ENCODE results near the gene AGBL4.

Gene AGBL4

GRCh38 chr1:48823168-48823567 is 1200.6 kb downstream of the AGBL4 start:
- no peak for DNase-seq (ENCODE audit: low spot score)

GRCh38 chr1:48820491-48820890 is 1203.3 kb downstream of the AGBL4 start:
- DNase-seq (ENCODE audit: low spot score): no peak

GRCh38 chr1:48817505-48818114 is 1206.1 kb downstream of the AGBL4 start:
- peak; percentile 76 for DNase-seq (ENCODE audit: low spot score)

- no peak for DNase-seq (ENCODE audit: low spot score)
These were observed 1213.0 kb downstream of the AGBL4 start for GRCh38 chr1:48810740-48811139.

- no peak for DNase-seq (ENCODE audit: low spot score)
These were observed 1215.3 kb downstream of the AGBL4 start for GRCh38 chr1:48808496-48808895.

GRCh38 chr1:48807554-48808260 is 1216.0 kb downstream of the AGBL4 start:
- no peak for DNase-seq (ENCODE audit: low spot score)

GRCh38 chr1:48803474-48803873 is 1220.3 kb downstream of the AGBL4 start:
- no peak for DNase-seq (ENCODE audit: low spot score)

- no peak for DNase-seq (ENCODE audit: low spot score)
These were observed 1228.9 kb downstream of the AGBL4 start for GRCh38 chr1:48794816-48795215.

- DNase-seq (ENCODE audit: low spot score): no peak
These were observed 1229.9 kb downstream of the AGBL4 start for GRCh38 chr1:48793863-48794262.

- no peak for DNase-seq (ENCODE audit: low spot score)
These were observed 1230.8 kb downstream of the AGBL4 start for GRCh38 chr1:48792961-48793360.

GRCh38 chr1:48790397-48790796 is 1233.4 kb downstream of the AGBL4 start:
- DNase-seq (ENCODE audit: low spot score): no peak

- no peak for DNase-seq (ENCODE audit: low spot score)
These were observed 1233.9 kb downstream of the AGBL4 start for GRCh38 chr1:48789903-48790302.

- no peak for DNase-seq (ENCODE audit: low spot score)
These were observed 1237.9 kb downstream of the AGBL4 start for GRCh38 chr1:48785869-48786268.

GRCh38 chr1:48784301-48784700 is 1239.5 kb downstream of the AGBL4 start:
- no peak for DNase-seq (ENCODE audit: low spot score)

- no peak for DNase-seq (ENCODE audit: low spot score)
These were observed 1246.4 kb downstream of the AGBL4 start for GRCh38 chr1:48777219-48777895.

- DNase-seq (ENCODE audit: low spot score): peak; percentile 63
These were observed 1247.1 kb downstream of the AGBL4 start, which contains the start of gene BEND5 for GRCh38 chr1:48776393-48777218. BEND5 (minus strand) TSS chr1:48776891; CDS start chr1:48776831, 60 bp downstream.

- no peak for DNase-seq (ENCODE audit: low spot score)
These were observed 1247.8 kb downstream of the AGBL4 start for GRCh38 chr1:48775831-48776392.

- DNase-seq (ENCODE audit: low spot score): no peak
These were observed 1250.6 kb downstream of the AGBL4 start for GRCh38 chr1:48773133-48773532.

- no peak for DNase-seq (ENCODE audit: low spot score)
These were observed 1251.5 kb downstream of the AGBL4 start for GRCh38 chr1:48772211-48772610.

GRCh38 chr1:48771561-48771960 is 1252.2 kb downstream of the AGBL4 start:
- DNase-seq (ENCODE audit: low spot score): no peak

- no peak for DNase-seq (ENCODE audit: low spot score)
These were observed 1255.7 kb downstream of the AGBL4 start for GRCh38 chr1:48767975-48768510.

GRCh38 chr1:48765335-48765734 is 1258.4 kb downstream of the AGBL4 start:
- DNase-seq (ENCODE audit: low spot score): no peak
